Keratinocyte (primary cell): ENCODE data around the gene MRPL49. TPM values are rescaled to one million over a fixed set of nuclear protein-coding genes. Genes with fewer than 3 reads are reported as not detected.

ENCODE experiments used
- DNase-seq: peaks from one replicate; pipeline ENCODE4 v3.0.0-alpha.2; 2011; ENCODE audit warnings: low read depth, missing footprints, low spot score
- FAIRE-seq: peaks from 2 replicates; lab custom pipeline; 2011; peaks lifted over from hg19 to GRCh38; lab: Jason Lieb, UNC
- H2AFZ ChIP-seq: 2 replicates; pipeline ENCODE4 v1.6.0; 2012; ENCODE audit warnings: low read length, control low read depth, inconsistent platforms; ENCODE audit not compliant: control insufficient read depth
- H3K27ac ChIP-seq: 2 replicates; pipeline ENCODE4 v1.5.1; 2011; ENCODE audit warnings: low read length; ENCODE audit not compliant: control insufficient read depth, insufficient read depth
- H3K27me3 ChIP-seq: 3 replicates; pipeline ENCODE4 v1.6.0; 2011; ENCODE audit warnings: low read length; ENCODE audit not compliant: control insufficient read depth, insufficient read depth; ENCODE audit errors: extremely low read depth
- H3K36me3 ChIP-seq, 2 experiments: 2 replicates in 1 of 2; 3 replicates in 1 of 2; pipeline ENCODE4 v1.5.1; 2011; ENCODE audit warnings: low read length in 2 of 2, mild to moderate bottlenecking in 1 of 2; ENCODE audit not compliant: control insufficient read depth in 2 of 2, insufficient read depth in 2 of 2; ENCODE audit errors: extremely low read depth in 1 of 2
- H3K4me1 ChIP-seq: 3 replicates; pipeline ENCODE4 v1.5.1; 2011; ENCODE audit warnings: low read length; ENCODE audit not compliant: control insufficient read depth, insufficient read depth; ENCODE audit errors: extremely low read depth
- H3K4me2 ChIP-seq: 3 replicates; pipeline ENCODE4 v1.6.0; 2011; ENCODE audit warnings: low read depth, low read length; ENCODE audit not compliant: control insufficient read depth, insufficient read depth; ENCODE audit errors: extremely low read depth
- H3K4me3 ChIP-seq, 3 experiments: fragments of 200-600 bp in 1 of 3; sonication (generic) in 1 of 3; 2 replicates in 2 of 3; 3 replicates in 1 of 3; pipeline ENCODE4 v1.5.1; 2011 to 2016; ENCODE audit warnings: low read length in 3 of 3, mild to moderate bottlenecking in 3 of 3, control low read depth in 2 of 3, inconsistent platforms in 1 of 3, low read depth in 1 of 3, mixed read lengths in 1 of 3, mixed run types in 1 of 3, moderate library complexity in 1 of 3; ENCODE audit not compliant: control insufficient read depth in 2 of 3, insufficient read depth in 2 of 3; ENCODE audit errors: extremely low read depth in 1 of 3
- H3K79me2 ChIP-seq: 2 replicates; pipeline ENCODE4 v1.6.0; 2012; ENCODE audit warnings: low read length; ENCODE audit not compliant: control insufficient read depth, insufficient read depth
- H3K9ac ChIP-seq: 3 replicates; pipeline ENCODE4 v1.6.0; 2011; ENCODE audit warnings: low read length; ENCODE audit not compliant: control insufficient read depth, insufficient read depth; ENCODE audit errors: extremely low read depth
- H3K9me1 ChIP-seq: 3 replicates; pipeline ENCODE4 v1.6.0; 2011; ENCODE audit warnings: low read length; ENCODE audit not compliant: control insufficient read depth, insufficient read depth; ENCODE audit errors: extremely low read depth
- H3K9me3 ChIP-seq: 2 replicates; pipeline ENCODE4 v1.5.1; 2012; ENCODE audit warnings: low read depth, low read length; ENCODE audit not compliant: control insufficient read depth
- H4K20me1 ChIP-seq: 3 replicates; pipeline ENCODE4 v1.6.0; 2011; ENCODE audit warnings: low read length; ENCODE audit not compliant: control insufficient read depth, insufficient read depth; ENCODE audit errors: extremely low read depth
- EZH2 ChIP-seq: IDR thresholded peaks from one replicate; pipeline ENCODE4 v1.6.1; 2012; ENCODE audit warnings: inconsistent platforms, mild to moderate bottlenecking, low read length, moderate library complexity
- dilution Hi-C: fragments of 300-500 bp; cut with MboI; formaldehyde crosslinking; loops from one replicate; pipeline ENCODE4 v1.7.0; 2020; ENCODE audit warnings: low sequenced_read_pairs; ENCODE audit not compliant: extremely low pct_ligation_motif_present
- polyA plus RNA-seq, 5 experiments: library from polyadenylated mRNA; depleted of rRNA in 3 of 5; stranded (reverse) in 3 of 5; stranded (forward) in 1 of 5; unstranded in 1 of 5; fragments of >200 nt; gene quantifications; 1 replicate in 1 of 5; 2 replicates in 3 of 5; 3 replicates in 1 of 5; pipeline versions ENCODE4 v1.2.1 to v1.2.3, GENCODE V29; 2011 to 2012; ENCODE audit warnings: missing spikeins in 2 of 5, low read depth in 1 of 5, low replicate concordance in 1 of 5
- TF ChIP-seq, protein P1 (sequence below), 3 experiments: IDR thresholded peaks in 1 of 3; conservative IDR thresholded peaks in 1 of 3; optimal IDR thresholded peaks in 1 of 3; 2 replicates in 2 of 3; 3 replicates in 1 of 3; pipeline versions ENCODE3 to v1.5.1; 2011; ENCODE audit warnings: low read length in 3 of 3, mild to moderate bottlenecking in 3 of 3, moderate library complexity in 2 of 3, control low read depth in 1 of 3, inconsistent platforms in 1 of 3; ENCODE audit not compliant: insufficient read depth in 2 of 3; ENCODE audit errors: extremely low read depth in 1 of 3

MRPL49 gene
- polyA plus RNA-seq, 1 donor (not counting 4 experiments of a cell fraction or from before 2014, with no cell fraction given) = 49.6 TPM

DNA sequence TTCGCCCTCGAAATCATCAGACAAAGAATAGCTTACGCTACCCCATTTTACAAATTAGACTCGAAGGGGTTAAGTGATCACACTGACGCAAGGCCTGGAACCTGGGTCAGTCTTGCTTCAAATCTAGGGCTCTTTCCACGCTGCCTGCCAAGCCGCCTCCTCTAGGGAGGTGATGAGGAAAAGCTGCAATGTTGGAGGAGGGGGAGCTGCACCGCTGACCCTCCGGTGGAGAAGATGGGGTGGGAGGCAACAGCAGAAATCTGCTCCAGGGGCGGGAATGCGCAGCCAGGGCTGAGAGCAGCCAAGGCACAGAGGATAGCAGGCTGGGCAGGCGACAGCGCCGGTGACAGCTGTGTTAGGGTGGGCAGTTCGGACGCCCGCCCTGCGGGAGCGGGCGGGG lies 11.6 kb downstream of the MRPL49 start:
- TF ChIP-seq, protein P1, sequence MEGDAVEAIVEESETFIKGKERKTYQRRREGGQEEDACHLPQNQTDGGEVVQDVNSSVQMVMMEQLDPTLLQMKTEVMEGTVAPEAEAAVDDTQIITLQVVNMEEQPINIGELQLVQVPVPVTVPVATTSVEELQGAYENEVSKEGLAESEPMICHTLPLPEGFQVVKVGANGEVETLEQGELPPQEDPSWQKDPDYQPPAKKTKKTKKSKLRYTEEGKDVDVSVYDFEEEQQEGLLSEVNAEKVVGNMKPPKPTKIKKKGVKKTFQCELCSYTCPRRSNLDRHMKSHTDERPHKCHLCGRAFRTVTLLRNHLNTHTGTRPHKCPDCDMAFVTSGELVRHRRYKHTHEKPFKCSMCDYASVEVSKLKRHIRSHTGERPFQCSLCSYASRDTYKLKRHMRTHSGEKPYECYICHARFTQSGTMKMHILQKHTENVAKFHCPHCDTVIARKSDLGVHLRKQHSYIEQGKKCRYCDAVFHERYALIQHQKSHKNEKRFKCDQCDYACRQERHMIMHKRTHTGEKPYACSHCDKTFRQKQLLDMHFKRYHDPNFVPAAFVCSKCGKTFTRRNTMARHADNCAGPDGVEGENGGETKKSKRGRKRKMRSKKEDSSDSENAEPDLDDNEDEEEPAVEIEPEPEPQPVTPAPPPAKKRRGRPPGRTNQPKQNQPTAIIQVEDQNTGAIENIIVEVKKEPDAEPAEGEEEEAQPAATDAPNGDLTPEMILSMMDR (optimal IDR thresholded peaks at IDR 0.05 in 1 of 3, IDR thresholded peaks at IDR 0.05 in 1 of 3, conservative IDR thresholded peaks at IDR 0.05 in 1 of 3; ENCODE audit: extremely low read depth in 1 of 3, insufficient read depth in 2 of 3, low read length in 3 of 3) = no peak
- H3K27me3 ChIP-seq = no peaks in the 10 kb centered on the region
- FAIRE-seq (no peak), DNase-seq (no peak)
- peak overlapping the region; percentile 82 to 97 (median 90) for H3K4me3 ChIP-seq
- no peaks in the 10 kb centered on the region for H3K9me3 ChIP-seq
- peaks cover 20% of the 10 kb centered on the region for H3K4me1 ChIP-seq
- H4K20me1 ChIP-seq = peaks cover 8% of the 10 kb centered on the region
- peak overlapping the region; percentile 100 for H3K9ac ChIP-seq
- no peaks in the 10 kb centered on the region for H3K9me1 ChIP-seq
- H3K27ac ChIP-seq = peak overlapping the region; percentile 100
- H3K36me3 ChIP-seq = peaks cover 31 to 41% of the 10 kb centered on the region in 2 experiments
- peak overlapping the region; percentile 99 for H3K4me2 ChIP-seq
- H3K79me2 ChIP-seq = peaks cover 32% of the 10 kb centered on the region
- dilution Hi-C loops = no loop called here
- no peak overlapping the region for H2AFZ ChIP-seq

DNA sequence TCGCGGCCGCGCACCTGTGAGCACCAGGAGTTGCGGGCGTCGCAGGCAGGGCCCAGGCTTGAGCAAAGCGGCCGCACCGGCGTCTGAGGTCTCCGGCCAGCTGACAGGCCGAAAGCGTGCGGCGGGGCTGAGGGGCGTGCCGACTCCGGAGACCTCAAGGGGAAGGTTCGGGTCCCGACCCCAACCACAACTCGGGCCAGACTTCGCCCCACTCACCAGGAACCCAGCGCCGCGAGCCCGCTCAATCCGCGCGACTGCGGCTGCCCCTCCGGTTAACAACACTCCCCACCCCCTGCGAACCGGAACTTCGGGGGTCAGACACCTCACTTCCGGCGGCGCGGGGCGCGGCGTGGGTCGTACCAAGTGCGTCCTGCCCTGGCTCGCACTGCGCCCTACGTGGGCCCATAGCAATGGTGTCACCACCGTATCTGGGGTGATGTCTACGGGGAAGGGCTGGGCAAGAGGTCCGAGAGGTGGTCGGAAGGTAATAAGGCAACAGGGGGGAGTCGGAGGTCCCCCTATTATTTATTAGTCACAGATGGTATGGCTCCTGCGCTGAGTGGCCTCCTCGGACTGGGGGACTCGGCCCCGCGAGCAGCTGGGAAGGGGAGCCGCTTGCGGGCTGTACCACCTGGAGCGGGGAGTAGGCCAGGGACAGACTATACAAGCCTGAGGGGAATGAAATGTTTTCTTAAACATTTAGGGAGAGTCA lies 12.3 kb downstream of the MRPL49 start, which contains the start of gene SYVN1:
SYVN1 (minus strand) TSS at position 280 of the 712 bp plus-strand sequence. CDS start 918 bp downstream, outside the sequence.
- Histone ChIP-seq H3K4me2 (peak within 1 kb of the TSS; percentile 99), H3K9me1 (no peaks in the 10 kb centered on the region), H3K27ac (peak within 1 kb of the TSS; percentile 100), H3K4me1 (peaks cover 20% of the 10 kb centered on the region), H3K9me3 (no peaks in the 10 kb centered on the region), H3K27me3 (no peaks in the 10 kb centered on the region), H3K79me2 (peaks cover 32% of the 10 kb centered on the region), H3K36me3 (peaks cover 26 to 35% of the 10 kb centered on the region in 2 experiments), H3K9ac (peak within 1 kb of the TSS; percentile 100), H2AFZ (peak within 1 kb of the TSS; percentile 96), H4K20me1 (peaks cover 8% of the 10 kb centered on the region), H3K4me3 (peak within 1 kb of the TSS; percentile 82 to 97 (median 90))
- DNase-seq (peak; percentile 58), FAIRE-seq (no peak)
- dilution Hi-C loops = no loop called here
- TF ChIP-seq, protein P1 (optimal IDR thresholded peaks at IDR 0.05 in 1 of 3, IDR thresholded peaks at IDR 0.05 in 1 of 3, conservative IDR thresholded peaks at IDR 0.05 in 1 of 3; ENCODE audit: extremely low read depth in 1 of 3, insufficient read depth in 2 of 3, low read length in 3 of 3) = no peak
- TF ChIP-seq EZH2 = no peak
